Retina (tissue), 1 donor: ENCODE results near the gene XPA.
A peak's percentile ranks its signal among the peaks of the same experiment; 100 is the strongest.
"Not testable (repeated sequence)": the region's sequence is repeated elsewhere in the genome, so short reads cannot be mapped to it uniquely, and the experiment has no call there.

Experiments used
- DNase-seq: peaks from one replicate; pipeline ENCODE4 v3.0.0-alpha.2; 2016

The XPA gene

DNA sequence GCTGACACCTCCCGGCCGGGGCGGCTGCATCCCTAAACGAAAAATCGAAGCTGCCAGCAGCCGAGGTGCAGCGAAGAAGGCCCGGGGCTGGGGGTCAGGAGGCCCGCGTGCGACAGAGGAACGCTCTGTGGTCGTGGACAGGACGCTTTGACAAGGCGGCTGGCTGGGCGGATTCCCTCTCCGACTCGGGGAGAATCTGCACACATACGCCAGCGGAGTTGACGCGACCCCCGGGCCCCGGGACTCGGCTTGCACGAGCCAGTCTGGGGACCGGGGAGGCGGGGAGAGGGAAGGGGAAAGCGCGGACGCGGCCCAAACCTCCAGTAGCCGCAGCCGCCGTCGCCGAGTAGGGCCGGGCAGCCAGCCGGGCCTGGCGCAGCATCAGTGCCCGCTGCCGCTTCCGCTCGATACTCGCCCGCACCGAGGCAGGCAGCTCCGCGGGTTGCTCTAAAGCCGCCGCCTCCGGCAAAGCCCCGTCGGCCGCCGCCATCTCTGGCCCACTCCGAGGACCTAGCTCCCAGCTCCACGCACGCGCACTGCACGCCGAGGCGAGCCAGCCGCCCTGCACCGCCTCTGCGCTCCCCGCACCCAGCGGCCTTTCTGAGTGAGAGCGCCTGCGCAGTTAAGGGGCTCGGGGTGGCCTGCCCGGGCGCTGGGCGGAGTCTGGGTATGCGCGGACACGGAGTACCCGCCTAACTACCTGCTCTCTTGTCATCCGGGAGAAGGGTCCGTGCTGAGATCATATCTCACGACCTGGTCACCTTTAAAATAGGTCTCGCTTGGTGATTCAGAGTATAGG is at the start of gene XPA:
TSS of gene XPA (minus strand) at position 538 of the 799 bp plus-strand sequence. CDS start at position 490, 48 bp downstream.
- peak; percentile 98 for DNase-seq

DNA sequence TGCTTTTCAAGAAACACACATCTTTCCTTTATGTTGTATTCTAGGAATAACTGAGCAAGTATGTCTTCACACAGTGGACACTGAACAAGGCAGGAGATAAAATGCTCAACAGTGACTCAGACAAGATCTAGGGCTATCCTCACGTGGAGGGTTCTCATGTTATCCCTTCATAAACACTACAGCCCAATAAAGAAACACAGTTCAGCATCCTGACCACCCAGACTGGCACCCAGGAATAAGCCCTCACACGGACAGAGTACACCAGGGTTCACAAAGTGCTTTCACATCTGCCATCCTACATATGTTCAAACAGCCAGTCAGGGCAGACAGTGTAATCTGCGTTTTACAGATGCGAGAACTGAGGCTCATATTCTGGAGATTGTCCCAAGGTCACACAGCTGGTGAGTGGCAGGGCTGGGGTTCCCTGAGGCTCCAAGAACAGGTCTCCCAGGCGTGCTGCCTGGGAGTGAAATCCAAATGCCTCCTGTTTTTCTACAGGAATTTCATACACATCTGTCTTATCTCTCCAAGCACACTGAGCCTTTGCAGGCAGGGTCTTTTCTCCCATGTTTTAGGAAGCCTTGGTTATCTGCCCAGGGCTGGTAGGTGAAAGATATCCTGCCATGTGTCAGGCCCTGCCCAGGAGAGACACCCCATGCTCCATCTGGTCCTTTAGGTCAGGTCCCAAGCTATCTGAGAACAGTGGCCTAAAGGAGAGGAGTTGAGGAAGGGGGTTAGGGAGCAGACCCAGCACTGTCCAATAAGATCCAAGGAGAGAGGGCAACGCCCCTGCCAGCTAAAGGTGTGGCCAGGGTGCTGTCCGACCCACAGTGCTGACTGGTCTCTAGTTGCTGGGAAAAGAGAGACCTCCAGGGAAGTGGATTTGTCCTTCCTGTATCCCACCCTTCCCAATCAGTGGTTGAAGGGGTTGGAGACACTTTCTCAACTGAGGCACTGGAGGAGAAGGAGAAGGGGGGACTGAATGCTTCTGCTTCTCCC is 47.9 kb upstream of the XPA start:
- DNase-seq, result peak; percentile 1

DNA sequence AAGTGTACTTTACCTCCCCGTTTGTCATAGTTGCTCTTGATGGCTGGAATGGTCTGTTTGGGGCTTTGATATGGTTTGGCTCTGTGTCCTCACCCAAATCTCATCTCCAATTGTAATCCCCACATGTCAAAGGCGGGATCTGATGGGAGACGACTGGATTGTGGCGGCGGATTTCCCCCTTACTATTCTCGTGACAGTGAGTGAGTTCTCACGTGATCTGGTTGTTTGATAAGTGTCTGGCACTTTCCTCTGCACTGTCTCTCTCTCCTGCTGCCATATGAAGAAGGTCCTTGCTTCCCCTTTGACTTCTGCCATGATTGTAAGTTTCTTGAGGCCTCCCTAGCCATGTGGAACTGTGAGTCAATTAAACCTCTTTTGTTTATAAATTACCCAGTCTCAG is 46.9 kb upstream of the XPA start:
- DNase-seq, result not testable (repeated sequence)

DNA sequence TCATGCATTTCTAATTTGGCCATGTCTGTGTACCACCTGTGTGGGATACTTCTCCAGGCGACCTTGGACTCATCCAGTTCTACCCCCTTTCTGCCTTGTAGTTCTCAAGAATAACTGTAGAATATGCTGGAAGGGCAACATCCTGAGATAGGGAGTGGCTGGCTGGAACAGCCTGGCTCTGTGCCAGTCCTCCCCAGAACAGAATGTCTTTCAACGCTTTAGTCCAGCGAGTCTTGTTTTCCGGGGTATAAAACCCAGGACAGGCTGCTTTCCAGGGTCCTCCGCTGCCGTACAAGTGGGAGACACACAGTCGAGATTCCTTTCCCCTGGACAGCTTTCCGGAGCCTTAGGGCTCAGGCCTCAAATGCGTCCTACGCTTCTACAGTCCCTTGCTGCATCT is 45.4 kb upstream of the XPA start:
- DNase-seq, result no peak

DNA sequence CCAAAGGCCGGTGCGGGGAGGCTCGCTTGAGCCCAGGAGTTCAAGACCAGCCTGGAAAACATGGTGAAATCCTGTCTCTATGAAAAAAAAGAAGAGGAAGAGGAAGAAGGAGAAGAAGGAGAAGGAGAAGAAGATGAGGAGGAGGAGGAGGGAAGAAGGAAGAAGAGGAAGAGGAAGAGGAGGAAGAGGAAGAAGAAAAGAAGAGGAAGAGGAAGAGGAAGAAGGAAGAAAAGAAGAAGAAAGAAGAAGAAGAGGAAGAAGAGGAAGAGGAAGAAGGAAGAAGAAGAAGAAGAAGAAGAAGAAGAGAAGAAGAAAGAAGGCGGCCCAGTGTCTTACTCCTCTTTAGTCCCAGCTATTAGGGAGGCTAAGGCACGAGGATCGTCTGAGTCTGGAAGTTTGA is 44.8 kb upstream of the XPA start:
- no peak for DNase-seq

DNA sequence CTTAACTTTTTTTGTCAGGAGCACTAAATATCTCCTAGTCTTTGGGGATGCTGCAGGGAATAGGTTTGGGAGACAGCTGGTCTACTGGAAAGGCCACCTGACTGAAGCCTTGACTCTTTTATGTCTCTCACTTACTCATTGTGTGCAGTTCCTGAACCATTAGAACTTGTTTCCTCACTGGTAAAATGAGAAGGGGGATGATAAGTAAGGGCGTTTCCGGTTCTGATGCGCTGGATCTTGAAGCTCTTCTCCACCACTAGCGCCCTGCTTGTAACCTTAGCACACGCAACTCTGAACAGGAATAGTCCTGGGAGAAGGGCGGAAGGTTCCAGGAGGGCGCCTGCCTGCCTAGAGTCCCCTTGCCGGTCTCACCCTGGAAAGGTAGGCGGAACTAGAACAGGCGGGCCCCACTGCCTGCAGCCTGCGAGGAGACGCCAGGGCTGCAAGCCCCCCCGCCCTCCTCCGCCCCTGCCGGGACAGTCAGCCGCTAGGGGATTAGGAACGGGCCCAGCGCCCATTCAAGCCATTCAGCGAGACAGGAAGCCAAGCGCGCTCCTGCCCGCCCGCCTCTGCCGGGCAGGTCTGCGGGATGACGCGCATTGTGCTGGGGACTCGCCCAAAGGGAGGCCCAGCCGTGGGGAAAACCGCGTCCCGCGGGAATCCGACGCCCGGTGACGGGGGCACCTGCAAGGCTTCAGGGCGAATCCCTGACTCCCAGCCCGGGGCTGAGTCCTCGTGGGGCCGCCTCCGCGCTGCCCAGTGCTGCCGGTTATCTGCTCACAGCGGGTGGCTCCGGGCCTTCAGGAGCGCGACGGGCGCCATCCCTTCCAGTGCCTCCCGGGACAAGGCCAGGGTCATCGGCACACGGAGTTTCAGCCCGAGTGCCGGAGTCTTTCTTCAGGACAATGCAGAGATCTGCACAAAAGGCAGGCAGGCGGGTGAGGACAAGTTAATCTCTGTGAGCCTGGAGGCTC is 44.0 kb upstream of the XPA start:
- peak; percentile 89 for DNase-seq

DNA sequence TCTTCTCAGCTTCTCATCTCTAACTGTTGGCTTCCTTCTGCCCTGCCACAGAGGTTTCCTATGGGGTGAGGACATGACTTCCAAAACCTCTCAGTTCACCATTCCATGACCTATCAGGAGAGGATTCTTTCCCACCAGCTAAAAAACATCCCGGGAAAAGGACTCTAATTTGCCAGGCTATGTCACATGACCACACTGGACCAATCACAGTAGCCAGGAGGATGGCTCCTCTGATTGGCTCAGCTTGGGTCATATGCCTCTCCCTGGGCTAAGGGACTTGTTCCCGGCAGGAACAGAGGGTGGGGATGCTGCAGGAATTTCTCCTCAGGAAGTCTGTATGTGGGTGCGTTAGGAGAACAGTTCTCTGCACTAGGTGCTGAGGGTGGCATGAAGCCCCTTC is 40.3 kb upstream of the XPA start:
- no peak for DNase-seq

DNA sequence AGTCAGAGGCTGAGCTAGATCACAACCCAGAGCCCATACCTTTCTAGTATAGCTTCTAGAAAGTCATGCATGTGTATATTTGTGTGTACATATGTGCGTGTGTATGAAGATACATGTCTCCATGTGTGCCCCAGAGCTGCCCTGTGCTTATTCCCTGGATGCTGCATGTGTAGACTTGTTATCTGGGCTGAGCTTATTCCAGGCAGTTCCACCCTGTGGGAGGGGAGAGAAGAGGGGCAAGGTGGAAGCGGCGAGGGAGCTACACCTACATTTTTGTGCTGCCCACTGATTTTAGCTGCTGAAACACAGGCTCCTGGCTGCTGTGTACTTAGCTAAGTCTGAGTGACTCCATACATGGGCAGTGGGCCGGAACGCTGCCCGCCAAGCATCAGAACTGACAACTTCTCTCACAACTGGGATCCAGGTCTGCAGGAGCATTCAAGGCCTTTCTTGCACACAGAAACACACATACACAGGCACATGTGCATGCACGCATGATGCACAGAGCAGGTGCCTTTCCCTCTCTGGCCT is 38.0 kb upstream of the XPA start:
- no peak for DNase-seq

DNA sequence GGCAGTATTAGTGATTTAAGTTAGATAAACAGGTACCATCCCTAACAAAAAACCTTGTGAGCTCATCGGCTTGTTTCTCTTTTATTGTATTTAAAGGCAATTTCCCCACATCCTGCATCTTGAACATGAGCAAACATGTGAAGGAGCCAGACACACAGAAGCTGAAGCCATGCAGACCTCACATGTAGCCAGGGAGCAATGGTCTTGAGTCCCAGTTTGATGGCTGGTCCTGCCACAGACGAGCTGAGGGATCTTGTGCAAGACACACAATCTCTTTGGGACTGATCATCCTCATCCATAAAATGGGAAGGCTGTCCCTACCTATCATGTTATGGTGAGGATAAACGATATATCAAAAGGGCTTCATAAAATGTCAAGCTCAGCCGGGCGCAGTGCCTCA is 29.6 kb upstream of the XPA start:
- DNase-seq, result no peak

DNA sequence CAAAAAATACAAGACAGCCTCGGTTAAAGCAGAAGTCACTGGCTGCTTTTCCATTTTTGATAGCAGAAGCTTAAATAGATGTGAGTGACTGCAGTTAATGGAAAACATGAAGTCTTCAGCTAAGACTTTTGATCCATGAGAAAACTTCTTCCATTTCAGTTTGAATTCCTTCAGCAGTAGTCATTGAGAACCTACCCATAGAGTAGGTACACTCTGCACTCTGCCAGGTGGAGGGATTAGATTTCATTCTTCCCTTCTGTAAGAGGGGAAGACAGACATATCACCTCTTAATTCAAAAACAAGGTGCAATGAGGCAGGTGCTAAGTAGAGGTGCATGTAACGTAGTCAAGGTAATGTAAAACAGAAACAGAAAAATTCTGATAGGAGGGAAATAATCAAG is 26.7 kb upstream of the XPA start:
- no peak for DNase-seq

DNA sequence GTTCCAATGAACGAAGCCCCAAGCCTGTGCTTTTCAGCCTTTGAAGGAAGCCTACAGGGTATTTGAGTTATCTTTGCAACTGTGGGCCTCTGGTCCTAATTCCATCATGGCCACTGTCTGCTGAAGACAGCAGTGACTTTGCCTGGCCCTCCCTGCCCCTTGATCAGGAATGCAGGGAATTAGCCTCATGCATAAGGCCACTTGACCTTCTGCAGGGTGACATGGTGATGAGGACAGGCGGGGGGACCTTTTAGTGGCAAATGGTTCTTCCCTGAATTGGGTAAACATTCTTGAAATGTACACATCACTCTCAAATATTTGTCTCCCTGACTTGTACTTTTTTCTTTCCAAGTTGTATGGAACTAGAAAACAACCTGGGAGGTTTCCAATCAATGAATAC is 25.2 kb upstream of the XPA start:
- DNase-seq, result no peak

DNA sequence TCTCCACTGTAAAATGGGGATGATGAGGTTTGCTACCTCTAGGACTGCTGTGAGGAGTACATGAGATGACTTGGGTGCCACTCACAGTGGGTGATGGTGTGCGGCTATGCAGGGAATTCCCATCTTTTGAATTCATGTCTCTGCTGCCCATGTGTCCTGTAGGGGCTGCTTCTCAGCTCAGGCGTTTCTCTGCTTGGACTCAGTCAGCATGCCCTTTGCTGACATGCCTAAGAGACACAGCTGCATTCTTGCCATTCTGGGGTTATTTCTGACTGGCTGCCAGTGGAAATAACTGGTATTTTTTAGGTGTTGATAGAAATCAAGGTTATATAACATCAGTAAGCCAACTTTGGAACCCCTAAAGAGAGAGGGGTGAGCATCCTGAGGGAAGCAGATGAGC is 24.3 kb upstream of the XPA start:
- DNase-seq, result no peak

DNA sequence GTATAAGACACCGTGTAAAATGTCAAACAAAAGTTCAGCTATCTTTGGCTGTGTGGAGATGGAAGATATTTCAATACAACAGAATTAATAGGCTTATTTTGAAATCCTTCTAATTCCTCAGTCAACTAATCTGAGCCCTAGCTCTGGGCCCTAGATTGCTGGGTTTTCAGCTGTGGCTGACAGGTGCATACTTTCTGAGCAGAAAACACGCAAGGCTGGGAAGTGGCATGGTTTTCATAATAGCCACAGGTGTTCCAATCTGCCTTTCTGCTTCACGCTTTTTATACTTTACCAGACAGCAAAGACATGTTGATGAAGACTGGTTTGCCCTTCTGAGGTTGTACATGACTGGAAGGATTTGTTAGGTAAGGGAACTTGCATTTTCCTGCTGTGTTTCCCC is 20.7 kb upstream of the XPA start:
- no peak for DNase-seq

DNA sequence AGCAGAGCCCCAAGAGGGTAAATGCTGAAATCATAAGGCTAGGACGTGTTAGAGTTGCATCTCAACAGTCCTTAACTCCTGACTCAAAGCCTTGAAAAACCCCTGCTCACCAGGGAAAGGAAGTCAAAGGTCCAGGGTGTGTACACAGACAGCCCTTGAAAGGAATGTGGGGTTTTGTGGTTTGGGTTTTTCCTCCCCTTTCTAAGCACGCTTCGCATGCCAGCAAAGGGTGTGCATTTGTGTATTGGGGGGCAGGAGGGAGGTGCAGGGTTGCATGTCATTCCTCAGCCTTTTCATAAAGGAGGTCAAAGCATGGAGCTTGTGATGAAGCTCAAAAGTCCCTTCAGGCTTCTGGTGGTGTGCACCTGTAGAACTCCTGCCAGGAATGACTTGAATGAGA is 17.3 kb upstream of the XPA start:
- no peak for DNase-seq

DNA sequence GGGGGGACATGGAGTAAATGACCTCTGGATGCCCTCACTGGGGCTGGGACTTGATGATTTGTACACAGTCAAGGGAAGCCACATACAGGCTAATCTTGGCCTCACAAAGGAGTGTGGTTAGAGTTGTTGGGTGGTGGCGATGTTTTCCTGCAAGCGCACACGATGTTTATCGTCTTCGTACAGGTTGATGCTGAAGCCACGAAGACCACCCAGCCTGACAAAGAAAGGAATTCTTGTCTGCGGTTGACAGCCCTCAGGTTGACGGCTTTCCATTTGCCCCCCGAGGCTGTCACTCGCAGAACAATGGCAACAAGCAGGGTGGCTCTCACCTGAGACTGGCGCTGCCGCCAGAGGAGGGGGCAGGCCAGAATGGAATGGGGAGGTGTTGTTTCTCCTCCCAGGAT is 14.1 kb upstream of the XPA start:
- no peak for DNase-seq

DNA sequence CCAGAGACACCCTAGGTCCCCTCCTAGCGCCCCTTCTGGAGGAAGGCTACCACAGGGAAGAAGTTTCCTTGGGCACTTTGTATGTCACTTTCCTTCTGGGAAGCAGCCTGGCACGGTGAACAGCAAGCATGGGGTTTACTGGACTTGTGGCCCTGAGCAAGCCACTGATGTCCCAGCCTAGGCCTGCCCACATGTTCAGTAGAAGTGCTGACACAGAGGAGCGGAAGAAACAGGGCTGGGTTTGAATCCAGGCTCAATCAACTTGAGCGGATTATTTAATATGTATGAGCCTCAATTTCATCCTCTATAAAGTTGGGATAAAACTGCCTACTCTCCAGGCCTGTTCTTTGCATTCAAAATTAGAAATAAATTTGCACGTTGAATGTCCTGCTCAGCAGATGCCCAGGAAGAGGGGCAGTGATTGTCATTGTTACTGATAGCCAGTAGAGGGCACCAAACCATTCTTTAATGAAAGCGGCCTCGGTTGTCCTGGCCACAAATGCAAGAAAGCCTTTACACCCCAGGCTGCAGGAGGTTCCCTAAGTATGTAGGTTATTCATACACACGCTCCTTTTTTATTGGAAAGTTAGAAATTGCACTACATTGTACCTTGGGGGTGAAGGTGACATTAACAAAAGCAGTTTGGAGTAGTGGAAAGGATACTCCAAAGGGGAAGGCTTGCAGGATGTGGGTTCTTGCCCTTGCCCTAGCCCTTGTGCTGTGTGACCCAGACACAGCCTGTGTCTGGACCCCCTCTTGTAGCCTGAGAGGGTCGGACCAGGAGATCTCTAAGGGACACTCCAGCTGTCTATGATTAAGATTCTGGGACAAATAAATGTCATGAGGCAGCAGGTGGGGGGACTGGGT is 13.4 kb upstream of the XPA start:
- DNase-seq, result peak; percentile 77

DNA sequence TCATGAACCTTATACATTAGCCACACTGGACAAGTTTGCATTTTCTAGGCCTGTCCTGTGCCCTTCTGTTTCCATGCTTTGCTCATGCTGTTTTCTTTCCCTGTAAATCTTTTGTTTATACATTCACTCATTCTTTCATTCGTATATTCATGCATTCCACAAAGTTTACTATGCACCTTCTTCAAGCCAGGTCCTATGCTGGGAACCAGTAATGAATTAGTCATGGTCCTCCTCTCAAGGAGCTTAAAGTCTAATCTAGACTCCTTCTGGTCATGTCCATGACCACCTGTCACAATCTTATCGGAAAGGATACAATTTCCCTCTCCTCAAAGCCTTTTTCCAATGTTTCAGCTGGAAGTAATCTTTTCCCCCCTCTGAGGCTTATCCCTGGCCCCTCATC is 9.1 kb upstream of the XPA start:
- no peak for DNase-seq

DNA sequence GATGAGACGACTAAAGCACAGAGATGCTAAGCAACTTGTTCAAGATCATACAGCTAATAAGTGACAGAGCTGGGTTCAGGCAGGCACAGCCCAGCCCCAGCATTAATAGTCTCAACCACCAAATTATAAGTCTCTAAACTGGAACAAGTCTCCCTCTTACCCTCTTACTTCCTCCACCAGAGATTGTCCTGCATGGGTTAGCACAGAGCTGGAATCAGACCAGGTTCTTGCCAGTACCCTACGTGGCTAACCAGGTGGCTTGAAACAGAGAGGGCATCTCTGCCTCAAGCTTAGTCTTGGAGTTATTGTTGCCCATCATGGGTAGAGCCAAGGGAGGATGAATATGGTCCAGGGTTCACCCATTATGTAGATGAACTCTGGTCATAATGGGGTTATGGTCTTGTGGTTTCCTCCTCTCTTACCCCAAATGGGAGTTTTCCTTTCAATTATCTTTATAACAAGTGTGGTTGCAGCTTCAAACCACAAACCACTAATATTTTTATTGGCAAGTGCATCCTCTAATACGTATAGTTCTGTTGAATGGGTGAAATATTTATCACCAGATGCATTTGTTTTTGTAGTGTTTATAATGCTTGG is 8.3 kb upstream of the XPA start:
- no peak for DNase-seq

DNA sequence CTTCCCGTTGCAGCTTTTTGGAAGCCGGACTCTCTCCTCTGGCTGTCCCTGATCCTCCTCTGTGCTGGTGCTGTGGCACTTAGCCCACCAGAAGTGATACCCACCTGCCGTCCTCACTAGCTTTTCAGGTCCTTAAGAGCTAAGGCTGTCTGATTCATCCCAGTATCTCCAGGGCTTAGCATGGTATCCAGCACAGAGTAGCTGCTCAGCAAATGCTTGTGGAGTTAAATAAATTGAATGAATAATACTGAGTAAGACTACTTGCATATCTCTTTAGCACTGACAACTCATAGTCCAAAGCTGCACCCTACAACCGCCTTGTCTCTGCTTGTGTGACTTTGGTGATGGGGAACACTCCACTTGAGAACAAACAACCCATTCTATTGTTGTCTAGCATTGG is 7.7 kb upstream of the XPA start:
- no peak for DNase-seq

DNA sequence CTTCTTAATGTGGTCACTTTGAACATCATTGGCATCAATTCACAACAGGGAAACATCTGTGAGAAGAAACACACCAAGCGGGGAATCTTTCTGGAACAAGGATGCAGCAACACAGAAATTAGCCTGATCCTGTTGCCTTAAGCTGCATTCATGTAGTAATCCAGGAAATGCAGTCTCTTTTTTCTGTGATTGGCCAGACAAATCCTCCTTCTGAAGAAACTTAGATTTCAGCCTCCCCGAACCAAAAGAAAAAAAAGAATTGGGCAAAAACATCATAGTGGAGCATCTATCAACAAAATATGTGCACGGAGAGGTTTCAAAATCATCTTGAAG is 7.2 kb upstream of the XPA start:
- DNase-seq, result no peak
